HUES48 (cell line): ENCODE measurements around the gene NSUN7.
A peak's percentile ranks its signal among the peaks of the same experiment; 100 is the strongest.

Experiments used
- H3K27ac ChIP-seq: one replicate; pipeline ENCODE4 v1.7.0; 2013; ENCODE audit warnings: low read depth, low read length, inconsistent platforms
- H3K27me3 ChIP-seq: 2 replicates; pipeline ENCODE4 v1.6.1; 2013; ENCODE audit warnings: mild to moderate bottlenecking, low read length; ENCODE audit not compliant: control insufficient read depth, insufficient read depth
- H3K36me3 ChIP-seq: 2 replicates; pipeline ENCODE4 v1.6.1; 2013; ENCODE audit warnings: low read length; ENCODE audit not compliant: control insufficient read depth, insufficient read depth
- H3K4me1 ChIP-seq: 2 replicates; pipeline ENCODE4 v1.6.1; 2013; ENCODE audit warnings: mild to moderate bottlenecking, low read length; ENCODE audit not compliant: control insufficient read depth, insufficient read depth
- H3K4me3 ChIP-seq: 2 replicates; pipeline ENCODE4 v1.5.1; 2013; ENCODE audit warnings: mild to moderate bottlenecking, low read depth, low read length
- H3K9ac ChIP-seq: 2 replicates; pipeline ENCODE4 v1.6.1; 2013; ENCODE audit warnings: mild to moderate bottlenecking, low read depth, low read length, moderate library complexity
- H3K9me3 ChIP-seq: 2 replicates; pipeline ENCODE4 v1.6.1; 2013; ENCODE audit warnings: low read length; ENCODE audit not compliant: control insufficient read depth, insufficient read depth

NSUN7 gene

DNA sequence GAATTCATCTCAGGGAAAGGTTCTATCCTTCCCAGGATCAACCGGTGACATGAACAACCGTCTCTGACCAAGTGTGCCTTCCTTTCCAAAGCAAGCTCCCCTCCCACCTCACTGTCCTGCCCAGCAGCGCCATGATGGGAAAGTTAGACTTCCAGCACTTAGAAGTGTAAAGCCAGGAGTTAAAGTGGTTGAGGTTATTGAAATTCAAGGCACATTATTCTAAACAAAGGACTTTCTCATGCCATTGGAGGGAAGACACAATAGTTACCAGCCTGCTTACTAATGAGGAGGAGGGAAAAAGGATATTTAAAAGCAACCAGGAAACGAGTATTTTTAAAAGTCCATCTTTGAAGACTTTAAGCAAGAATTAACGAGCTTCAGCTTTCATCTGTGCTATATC is 96.8 kb downstream of the NSUN7 start:
- H3K9ac ChIP-seq: no peak overlapping the region
- H3K27ac ChIP-seq: peak overlapping the region; percentile 2
- no peaks in the 10 kb centered on the region; the same call in 1 of the 2 replicates for H3K36me3 ChIP-seq
- no peak overlapping the region for H3K4me3 ChIP-seq
- H3K9me3 ChIP-seq: no peaks in the 10 kb centered on the region
- H3K27me3 ChIP-seq: no peaks in the 10 kb centered on the region
- H3K4me1 ChIP-seq: peaks cover 26% of the 10 kb centered on the region

DNA sequence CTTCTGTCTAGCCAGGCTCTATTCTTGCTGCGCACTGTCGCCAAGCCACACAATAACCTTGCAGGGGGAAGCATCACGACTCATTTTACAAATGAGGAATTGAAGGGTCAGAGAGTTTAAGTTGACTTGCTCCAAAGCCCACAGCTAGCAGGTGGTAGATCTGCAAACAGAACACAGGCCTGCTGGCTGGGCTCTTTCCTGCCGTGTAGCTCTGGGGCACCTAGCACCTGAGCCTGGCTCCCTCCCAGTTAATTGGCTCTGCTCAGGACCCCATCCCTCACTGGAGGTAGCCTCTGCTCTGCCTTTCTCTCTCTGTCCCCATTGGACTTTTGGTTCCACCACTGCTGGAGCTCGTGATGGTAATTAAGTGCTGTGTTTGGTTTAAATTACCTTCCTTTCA is 98.5 kb downstream of the NSUN7 start:
- H3K4me1 ChIP-seq: peaks cover 26% of the 10 kb centered on the region
- no peaks in the 10 kb centered on the region for H3K27me3 ChIP-seq
- H3K9me3 ChIP-seq: no peaks in the 10 kb centered on the region
- no peak overlapping the region for H3K9ac ChIP-seq
- peaks cover 5% of the 10 kb centered on the region; the same call in 1 of the 2 replicates for H3K36me3 ChIP-seq
- no peak overlapping the region for H3K27ac ChIP-seq
- no peak overlapping the region for H3K4me3 ChIP-seq

DNA sequence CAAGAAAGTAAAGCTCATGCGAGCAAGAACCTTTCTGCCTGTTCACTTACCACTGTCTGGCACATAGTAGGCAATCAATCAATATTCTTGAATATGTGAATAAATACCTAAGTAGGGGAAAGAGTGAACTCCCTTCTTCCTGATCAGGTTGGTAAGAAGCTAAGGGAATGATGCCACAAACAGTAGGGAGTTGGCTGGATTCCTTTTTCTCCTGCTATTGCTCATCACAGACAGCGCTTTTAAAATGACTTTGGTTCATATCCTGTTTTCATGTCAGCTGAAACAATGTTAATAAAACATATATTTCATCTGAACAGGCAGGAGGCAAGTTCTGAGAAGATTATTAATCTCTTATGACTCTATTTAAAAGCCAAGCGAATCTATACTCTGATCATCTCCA is 99.2 kb downstream of the NSUN7 start:
- H3K27ac ChIP-seq: peak overlapping the region; percentile 2
- H3K9ac ChIP-seq: no peak overlapping the region
- H3K36me3 ChIP-seq: peaks cover 10% of the 10 kb centered on the region
- no peaks in the 10 kb centered on the region for H3K27me3 ChIP-seq
- no peaks in the 10 kb centered on the region for H3K9me3 ChIP-seq
- H3K4me3 ChIP-seq: no peak overlapping the region
- H3K4me1 ChIP-seq: peaks cover 26% of the 10 kb centered on the region

DNA sequence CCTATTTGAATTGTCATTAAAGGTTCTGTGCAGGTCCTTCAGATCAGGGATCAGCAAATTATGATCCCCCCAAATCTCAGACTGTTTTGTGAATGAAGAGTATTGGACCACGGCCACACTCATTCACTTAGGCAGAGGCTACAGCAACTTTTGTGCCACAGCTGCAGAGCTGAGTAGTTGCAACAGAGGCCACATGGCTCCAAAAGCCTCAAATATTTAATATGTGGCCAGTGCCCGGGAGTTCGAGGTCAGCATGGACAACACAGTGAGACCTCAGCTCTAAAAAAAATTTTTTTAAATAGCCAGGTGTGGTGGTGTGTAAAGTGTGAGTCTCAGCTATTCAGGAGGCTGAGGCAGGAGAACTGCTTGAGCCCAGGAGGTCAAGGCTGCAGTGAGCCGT is 100.7 kb downstream of the NSUN7 start:
- H3K27me3 ChIP-seq: no peaks in the 10 kb centered on the region
- peaks cover 26% of the 10 kb centered on the region for H3K4me1 ChIP-seq
- no peak overlapping the region for H3K4me3 ChIP-seq
- H3K9me3 ChIP-seq: no peaks in the 10 kb centered on the region
- peaks cover 19% of the 10 kb centered on the region; the same call in 1 of the 2 replicates for H3K36me3 ChIP-seq
- H3K27ac ChIP-seq: no peak overlapping the region
- H3K9ac ChIP-seq: no peak overlapping the region

DNA sequence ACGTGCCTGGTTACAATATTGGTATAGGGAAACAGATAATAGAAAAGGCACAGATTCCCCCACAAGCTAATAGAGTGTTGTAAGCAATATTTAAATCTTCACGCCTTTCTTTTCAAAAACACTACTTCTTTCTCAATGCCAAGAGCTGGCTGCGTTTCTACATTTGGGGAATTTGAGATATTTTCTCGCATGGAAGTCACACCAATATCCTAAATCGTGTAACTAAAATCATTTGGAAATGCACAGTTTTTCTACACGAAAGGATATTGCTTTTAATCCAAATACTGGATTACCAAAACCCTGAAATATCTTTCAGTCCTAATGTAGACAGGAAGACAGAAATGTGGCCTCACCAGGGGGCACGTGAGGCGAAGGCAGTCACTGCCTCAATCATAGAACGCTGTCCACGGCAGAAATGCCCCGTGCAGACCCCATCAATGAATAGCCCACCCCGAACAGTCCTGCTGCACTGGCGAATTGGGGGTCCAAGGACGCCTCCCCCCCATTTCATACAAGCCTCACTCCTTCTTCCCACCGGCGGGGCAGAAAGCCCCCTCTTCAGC is 106.6 kb downstream of the NSUN7 start:
- Histone ChIP-seq H3K36me3 (peaks cover 19% of the 10 kb centered on the region; the same call in 1 of the 2 replicates), H3K27me3 (no peaks in the 10 kb centered on the region), H3K9ac (peak overlapping the region; percentile 95), H3K9me3 (no peaks in the 10 kb centered on the region), H3K4me3 (peak overlapping the region; percentile 95), H3K4me1 (peaks cover 10% of the 10 kb centered on the region), H3K27ac (peak overlapping the region; percentile 72)

DNA sequence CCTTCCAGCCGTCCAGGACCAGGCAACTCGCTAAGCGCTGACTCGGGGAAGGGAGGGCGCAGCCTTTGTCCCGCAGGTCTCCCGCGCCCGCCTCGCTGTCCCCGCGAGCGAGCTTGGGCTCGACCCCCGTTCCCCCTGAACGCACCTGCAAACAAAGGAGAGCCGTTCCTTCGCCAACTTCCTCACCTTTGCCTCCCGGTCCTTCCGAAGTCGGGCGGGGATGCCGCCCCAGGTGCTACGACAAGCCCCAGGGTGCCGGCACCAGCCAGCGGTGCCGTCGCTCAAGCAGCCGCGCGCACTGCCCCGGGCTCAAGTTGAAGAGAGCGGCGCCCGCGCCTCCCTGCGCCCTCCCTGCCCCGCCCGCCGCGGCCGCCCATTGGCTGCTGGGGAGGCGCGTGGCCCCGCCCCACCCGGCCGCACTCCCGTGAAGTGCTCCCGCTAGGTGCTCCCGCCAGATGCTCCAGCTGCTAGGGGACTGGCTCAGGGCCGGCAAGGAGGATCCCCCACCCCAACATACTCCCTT is 107.1 kb downstream of the NSUN7 start:
- H3K36me3 ChIP-seq: peaks cover 19% of the 10 kb centered on the region; the same call in 1 of the 2 replicates
- no peaks in the 10 kb centered on the region for H3K9me3 ChIP-seq
- peak overlapping the region; percentile 72 for H3K27ac ChIP-seq
- H3K9ac ChIP-seq: peak overlapping the region; percentile 95
- no peaks in the 10 kb centered on the region for H3K27me3 ChIP-seq
- H3K4me1 ChIP-seq: peaks cover 10% of the 10 kb centered on the region
- peak overlapping the region; percentile 95 for H3K4me3 ChIP-seq

DNA sequence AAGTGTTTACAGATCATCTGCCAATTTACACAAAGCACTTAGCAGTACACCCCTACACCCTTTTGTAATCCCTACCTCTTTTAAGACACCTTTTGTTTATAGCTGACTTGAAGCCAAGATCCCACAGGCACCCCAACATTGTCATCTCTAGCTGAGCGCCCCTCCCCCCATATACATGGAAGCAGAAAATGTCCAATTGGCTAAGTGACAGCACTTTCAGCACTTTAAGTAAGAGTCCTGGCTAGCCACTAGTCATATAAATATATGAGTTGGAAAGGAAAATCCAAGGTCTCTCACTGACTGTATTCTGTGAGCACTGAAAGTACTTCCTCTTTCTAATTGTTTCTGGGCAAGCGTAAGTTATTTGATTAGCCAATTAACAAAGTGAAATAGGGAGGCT is 108.2 kb downstream of the NSUN7 start:
- peaks cover 17% of the 10 kb centered on the region; the same call in 1 of the 2 replicates for H3K36me3 ChIP-seq
- H3K9ac ChIP-seq: no peak overlapping the region
- no peak overlapping the region for H3K4me3 ChIP-seq
- no peaks in the 10 kb centered on the region for H3K9me3 ChIP-seq
- peaks cover 10% of the 10 kb centered on the region for H3K4me1 ChIP-seq
- H3K27ac ChIP-seq: no peak overlapping the region
- H3K27me3 ChIP-seq: no peaks in the 10 kb centered on the region

DNA sequence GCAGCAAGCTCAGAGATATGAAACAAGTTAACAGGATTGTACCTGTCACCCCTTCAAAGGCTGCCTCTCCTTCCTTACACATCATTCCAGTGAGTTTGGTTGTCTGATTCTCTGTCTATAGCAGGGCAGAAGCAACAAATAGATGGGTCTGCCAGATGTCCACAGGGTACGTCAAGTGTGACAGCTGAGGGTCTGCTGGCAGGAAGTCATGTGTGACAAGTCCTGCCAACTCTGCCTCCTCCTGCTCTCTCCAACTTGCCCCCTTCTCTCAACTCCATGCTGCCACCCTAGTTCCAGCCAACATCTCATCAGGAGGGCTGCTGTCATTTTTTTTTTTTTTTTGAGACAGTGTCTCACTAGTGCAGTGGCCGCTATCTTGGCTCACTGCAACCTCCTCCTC is 109.2 kb downstream of the NSUN7 start:
- Histone ChIP-seq H3K9ac (no peak overlapping the region), H3K27me3 (no peaks in the 10 kb centered on the region), H3K4me3 (no peak overlapping the region), H3K9me3 (no peaks in the 10 kb centered on the region), H3K27ac (no peak overlapping the region), H3K4me1 (peaks cover 10% of the 10 kb centered on the region), H3K36me3 (peaks cover 9% of the 10 kb centered on the region; the same call in 1 of the 2 replicates)
